ENCODE data around the gene MPZL2.

Gene MPZL2

GRCh38 chr11:118272001-118272400 is 7.9 kb upstream of the MPZL2 start:
- H3K36me3 ChIP-seq (ENCODE audit: insufficient read depth, low read length): no peaks in the 10 kb centered on the region
- peaks cover 9% of the 10 kb centered on the region for H3K4me1 ChIP-seq (ENCODE audit: insufficient read depth, low read length)
- H3K9me3 ChIP-seq (ENCODE audit: control insufficient read depth, insufficient read depth, low read length): no peaks in the 10 kb centered on the region
- no peak overlapping the region for H3K9ac ChIP-seq (ENCODE audit: low read depth, low read length)

- H3K9ac ChIP-seq (ENCODE audit: low read depth, low read length): no peak overlapping the region
- H3K9me3 ChIP-seq (ENCODE audit: control insufficient read depth, insufficient read depth, low read length): no peaks in the 10 kb centered on the region
- no peaks in the 10 kb centered on the region for H3K36me3 ChIP-seq (ENCODE audit: insufficient read depth, low read length)
- H3K4me1 ChIP-seq (ENCODE audit: insufficient read depth, low read length): peaks cover 28% of the 10 kb centered on the region; the same call in 1 of the 2 replicates
These were observed 3.4 kb upstream of the MPZL2 start for GRCh38 chr11:118267486-118267885.

- H3K9ac ChIP-seq (ENCODE audit: low read depth, low read length): no peak overlapping the region
- no peaks in the 10 kb centered on the region for H3K9me3 ChIP-seq (ENCODE audit: control insufficient read depth, insufficient read depth, low read length)
- H3K4me1 ChIP-seq (ENCODE audit: insufficient read depth, low read length): peaks cover 28% of the 10 kb centered on the region; the same call in 1 of the 2 replicates
- H3K36me3 ChIP-seq (ENCODE audit: insufficient read depth, low read length): no peaks in the 10 kb centered on the region
These were observed 1.9 kb upstream of the MPZL2 start for GRCh38 chr11:118265954-118266353.

- Histone ChIP-seq H3K4me1 (ENCODE audit: insufficient read depth, low read length) (peaks cover 28% of the 10 kb centered on the region; the same call in 1 of the 2 replicates), H3K9ac (ENCODE audit: low read depth, low read length) (peak overlapping the region; percentile 33)
These were observed 720 bp upstream of the MPZL2 start for GRCh38 chr11:118264569-118265465.

GRCh38 chr11:118263112-118263511 is 985 bp downstream of the MPZL2 start:
- Histone ChIP-seq H3K4me1 (ENCODE audit: insufficient read depth, low read length) (peaks cover 28% of the 10 kb centered on the region; the same call in 1 of the 2 replicates), H3K9ac (ENCODE audit: low read depth, low read length) (no peak overlapping the region), H3K36me3 (ENCODE audit: insufficient read depth, low read length) (no peaks in the 10 kb centered on the region), H3K9me3 (ENCODE audit: control insufficient read depth, insufficient read depth, low read length) (no peaks in the 10 kb centered on the region)

More at GRCh38 chr11:118264569-118265465, 720 bp upstream of the MPZL2 start:
- Histone ChIP-seq H3K36me3 (ENCODE audit: insufficient read depth, low read length) (no peaks in the 10 kb centered on the region), H3K9me3 (ENCODE audit: control insufficient read depth, insufficient read depth, low read length) (no peaks in the 10 kb centered on the region)

- no peaks in the 10 kb centered on the region for H3K9me3 ChIP-seq (ENCODE audit: control insufficient read depth, insufficient read depth, low read length)
- peaks cover 21% of the 10 kb centered on the region; the same call in 1 of the 2 replicates for H3K4me1 ChIP-seq (ENCODE audit: insufficient read depth, low read length)
- no peak overlapping the region for H3K9ac ChIP-seq (ENCODE audit: low read depth, low read length)
- H3K36me3 ChIP-seq (ENCODE audit: insufficient read depth, low read length): no peaks in the 10 kb centered on the region
These were observed 3.7 kb downstream of the MPZL2 start for GRCh38 chr11:118260353-118260752.

GRCh38 chr11:118259138-118259537 is 5.0 kb downstream of the MPZL2 start:
- no peaks in the 10 kb centered on the region for H3K36me3 ChIP-seq (ENCODE audit: insufficient read depth, low read length)
- peaks cover 12% of the 10 kb centered on the region; the same call in 1 of the 2 replicates for H3K4me1 ChIP-seq (ENCODE audit: insufficient read depth, low read length)
- no peak overlapping the region for H3K9ac ChIP-seq (ENCODE audit: low read depth, low read length)
- H3K9me3 ChIP-seq (ENCODE audit: control insufficient read depth, insufficient read depth, low read length): no peaks in the 10 kb centered on the region

GRCh38 chr11:118258410-118258809 is 5.7 kb downstream of the MPZL2 start:
- Histone ChIP-seq H3K36me3 (ENCODE audit: insufficient read depth, low read length) (no peaks in the 10 kb centered on the region), H3K9ac (ENCODE audit: low read depth, low read length) (no peak overlapping the region), H3K4me1 (ENCODE audit: insufficient read depth, low read length) (peaks cover 8% of the 10 kb centered on the region; the same call in 1 of the 2 replicates), H3K9me3 (ENCODE audit: control insufficient read depth, insufficient read depth, low read length) (no peaks in the 10 kb centered on the region)

GRCh38 chr11:118252688-118253087 is 11.4 kb downstream of the MPZL2 start:
- no peaks in the 10 kb centered on the region for H3K9me3 ChIP-seq (ENCODE audit: control insufficient read depth, insufficient read depth, low read length)
- no peaks in the 10 kb centered on the region for H3K4me1 ChIP-seq (ENCODE audit: insufficient read depth, low read length)
- no peaks in the 10 kb centered on the region for H3K36me3 ChIP-seq (ENCODE audit: insufficient read depth, low read length)
- H3K9ac ChIP-seq (ENCODE audit: low read depth, low read length): peak overlapping the region; percentile 67

GRCh38 chr11:118251858-118252652 is 12.0 kb downstream of the MPZL2 start, which contains the start of gene MPZL3:
TSS of gene MPZL3 (minus strand) at chr11:118252365. CDS start at chr11:118252294, 71 bp downstream.
- Histone ChIP-seq H3K4me1 (ENCODE audit: insufficient read depth, low read length) (no peaks in the 10 kb centered on the region), H3K36me3 (ENCODE audit: insufficient read depth, low read length) (no peaks in the 10 kb centered on the region), H3K9ac (ENCODE audit: low read depth, low read length) (peak within 1 kb of the TSS; percentile 67), H3K9me3 (ENCODE audit: control insufficient read depth, insufficient read depth, low read length) (no peaks in the 10 kb centered on the region)

- no peak overlapping the region for H3K9ac ChIP-seq (ENCODE audit: low read depth, low read length)
- no peaks in the 10 kb centered on the region for H3K36me3 ChIP-seq (ENCODE audit: insufficient read depth, low read length)
These were observed 17.1 kb downstream of the MPZL2 start for GRCh38 chr11:118247041-118247440.

GRCh38 chr11:118245936-118246562 is 18.0 kb downstream of the MPZL2 start:
- no peak overlapping the region for H3K9ac ChIP-seq (ENCODE audit: low read depth, low read length)
- H3K36me3 ChIP-seq (ENCODE audit: insufficient read depth, low read length): no peaks in the 10 kb centered on the region
- no peaks in the 10 kb centered on the region for H3K9me3 ChIP-seq (ENCODE audit: control insufficient read depth, insufficient read depth, low read length)
- peaks cover 16% of the 10 kb centered on the region for H3K4me1 ChIP-seq (ENCODE audit: insufficient read depth, low read length)

More at GRCh38 chr11:118247041-118247440, 17.1 kb downstream of the MPZL2 start:
- no peaks in the 10 kb centered on the region for H3K9me3 ChIP-seq (ENCODE audit: control insufficient read depth, insufficient read depth, low read length)
- H3K4me1 ChIP-seq (ENCODE audit: insufficient read depth, low read length): peaks cover 13% of the 10 kb centered on the region

- Histone ChIP-seq H3K9me3 (ENCODE audit: control insufficient read depth, insufficient read depth, low read length) (no peaks in the 10 kb centered on the region), H3K4me1 (ENCODE audit: insufficient read depth, low read length) (peaks cover 17% of the 10 kb centered on the region), H3K36me3 (ENCODE audit: insufficient read depth, low read length) (no peaks in the 10 kb centered on the region), H3K9ac (ENCODE audit: low read depth, low read length) (no peak overlapping the region)
These were observed 19.9 kb downstream of the MPZL2 start for GRCh38 chr11:118243993-118244762.

Data from ES-I3 (cell line).